ENCODE results near the gene POU2F2. TPM values are rescaled to one million over a fixed set of nuclear protein-coding genes. Genes with fewer than 3 reads are reported as not detected.

Gene POU2F2
- total and polyA plus RNA-seq, 11 donors = 0.16 to 10.1 (median 0.61) TPM

DNA sequence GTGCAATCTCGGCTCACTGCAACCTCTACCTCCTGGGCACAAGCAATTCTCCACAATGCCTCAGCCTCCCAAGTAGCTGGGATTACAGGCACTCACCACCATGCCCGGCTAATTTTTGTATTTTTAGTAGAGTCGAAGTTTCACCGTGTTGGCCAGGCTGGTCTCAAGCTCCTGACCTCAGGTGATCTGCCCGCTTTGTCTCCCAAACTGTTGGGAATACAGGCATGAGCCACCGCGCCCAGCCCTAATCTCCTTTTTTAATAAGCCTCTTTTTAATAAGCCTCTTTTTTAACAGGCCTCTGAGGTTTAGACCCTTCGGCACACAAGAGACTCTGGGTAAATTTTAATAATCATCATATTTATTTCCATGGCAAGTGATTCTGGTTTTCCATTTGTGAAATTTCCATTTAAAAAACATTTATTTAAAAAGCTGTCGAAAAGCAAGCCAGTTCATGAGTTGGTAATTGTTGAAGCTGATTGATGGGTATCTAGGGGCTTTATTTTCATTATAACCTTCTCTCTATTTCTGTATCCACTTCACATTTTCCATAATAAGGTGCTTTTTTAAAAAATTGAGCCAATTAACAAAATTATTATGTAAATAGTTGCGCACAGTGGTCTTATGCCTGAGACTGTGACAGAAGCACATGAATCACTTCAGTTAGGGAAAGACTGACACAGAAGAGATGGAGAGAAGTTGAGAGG is 11.8 kb downstream of the POU2F2 start:
- peaks cover 0 to 42% (median 0%) of the 10 kb centered on the region in 12 donors for H3K4me1 ChIP-seq
- no peak overlapping the region for H3K4me3 ChIP-seq
- DNase-seq = no peak
- H3K27ac ChIP-seq = peak overlapping the region in 1 of 12 donors; percentile 15
- peaks cover 0 to 9% (median 0%) of the 10 kb centered on the region in 9 donors for H3K27me3 ChIP-seq
- 92 to 94% (median 93%) methylated on average over 10 of the region's 10 CpGs for WGBS, 4 donors
- intact Hi-C loops (cut with DNase I) = no loop called here
- H3K36me3 ChIP-seq = peaks cover 0 to 22% (median 0%) of the 10 kb centered on the region in 9 donors
- no peak for ATAC-seq
- TF ChIP-seq POLR2A (IDR thresholded peaks at IDR 0.05) = no peak
- TF ChIP-seq, protein P1, sequence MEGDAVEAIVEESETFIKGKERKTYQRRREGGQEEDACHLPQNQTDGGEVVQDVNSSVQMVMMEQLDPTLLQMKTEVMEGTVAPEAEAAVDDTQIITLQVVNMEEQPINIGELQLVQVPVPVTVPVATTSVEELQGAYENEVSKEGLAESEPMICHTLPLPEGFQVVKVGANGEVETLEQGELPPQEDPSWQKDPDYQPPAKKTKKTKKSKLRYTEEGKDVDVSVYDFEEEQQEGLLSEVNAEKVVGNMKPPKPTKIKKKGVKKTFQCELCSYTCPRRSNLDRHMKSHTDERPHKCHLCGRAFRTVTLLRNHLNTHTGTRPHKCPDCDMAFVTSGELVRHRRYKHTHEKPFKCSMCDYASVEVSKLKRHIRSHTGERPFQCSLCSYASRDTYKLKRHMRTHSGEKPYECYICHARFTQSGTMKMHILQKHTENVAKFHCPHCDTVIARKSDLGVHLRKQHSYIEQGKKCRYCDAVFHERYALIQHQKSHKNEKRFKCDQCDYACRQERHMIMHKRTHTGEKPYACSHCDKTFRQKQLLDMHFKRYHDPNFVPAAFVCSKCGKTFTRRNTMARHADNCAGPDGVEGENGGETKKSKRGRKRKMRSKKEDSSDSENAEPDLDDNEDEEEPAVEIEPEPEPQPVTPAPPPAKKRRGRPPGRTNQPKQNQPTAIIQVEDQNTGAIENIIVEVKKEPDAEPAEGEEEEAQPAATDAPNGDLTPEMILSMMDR (IDR thresholded peaks at IDR 0.05) = no peak
- peaks cover 0 to 3% (median 0%) of the 10 kb centered on the region in 12 donors for H3K9me3 ChIP-seq

DNA sequence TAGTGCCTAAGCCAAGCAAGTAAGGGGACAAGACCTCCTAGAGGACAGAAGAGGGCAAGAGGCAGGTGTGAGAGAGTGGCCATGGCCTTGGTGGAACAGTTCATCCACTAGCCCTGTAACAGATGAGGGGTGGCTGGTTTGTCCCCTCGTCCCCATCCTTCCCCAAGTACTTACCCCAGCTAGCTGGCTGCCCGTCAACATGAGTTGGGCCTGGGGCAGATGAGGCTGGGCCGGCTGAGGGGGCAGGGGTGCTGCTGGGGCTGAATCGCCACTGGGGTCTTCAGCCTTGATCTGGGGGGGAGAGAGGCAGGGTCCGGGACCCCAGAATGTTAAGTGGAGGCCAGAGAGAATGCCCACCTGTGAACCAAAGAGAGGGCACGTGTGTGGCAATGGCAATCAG is 15.2 kb downstream of the POU2F2 start:
- intact Hi-C loops (cut with DNase I) = no loop called here
- Histone ChIP-seq H3K4me1 (peaks cover 0 to 40% (median 3%) of the 10 kb centered on the region in 12 donors), H3K27me3 (no peaks in the 10 kb centered on the region), H3K9me3 (no peaks in the 10 kb centered on the region), H3K36me3 (peaks cover 0 to 22% (median 0%) of the 10 kb centered on the region in 9 donors), H3K27ac (no peak overlapping the region), H3K4me3 (no peak overlapping the region)
- 85 to 94% (median 90%) methylated on average over 4 to 6 of the region's 6 CpGs for WGBS, 4 donors
- DNase-seq (no peak), ATAC-seq (no peak)
- TF ChIP-seq, protein P1 (IDR thresholded peaks at IDR 0.05) = no peak
- TF ChIP-seq POLR2A (IDR thresholded peaks at IDR 0.05) = no peak

DNA sequence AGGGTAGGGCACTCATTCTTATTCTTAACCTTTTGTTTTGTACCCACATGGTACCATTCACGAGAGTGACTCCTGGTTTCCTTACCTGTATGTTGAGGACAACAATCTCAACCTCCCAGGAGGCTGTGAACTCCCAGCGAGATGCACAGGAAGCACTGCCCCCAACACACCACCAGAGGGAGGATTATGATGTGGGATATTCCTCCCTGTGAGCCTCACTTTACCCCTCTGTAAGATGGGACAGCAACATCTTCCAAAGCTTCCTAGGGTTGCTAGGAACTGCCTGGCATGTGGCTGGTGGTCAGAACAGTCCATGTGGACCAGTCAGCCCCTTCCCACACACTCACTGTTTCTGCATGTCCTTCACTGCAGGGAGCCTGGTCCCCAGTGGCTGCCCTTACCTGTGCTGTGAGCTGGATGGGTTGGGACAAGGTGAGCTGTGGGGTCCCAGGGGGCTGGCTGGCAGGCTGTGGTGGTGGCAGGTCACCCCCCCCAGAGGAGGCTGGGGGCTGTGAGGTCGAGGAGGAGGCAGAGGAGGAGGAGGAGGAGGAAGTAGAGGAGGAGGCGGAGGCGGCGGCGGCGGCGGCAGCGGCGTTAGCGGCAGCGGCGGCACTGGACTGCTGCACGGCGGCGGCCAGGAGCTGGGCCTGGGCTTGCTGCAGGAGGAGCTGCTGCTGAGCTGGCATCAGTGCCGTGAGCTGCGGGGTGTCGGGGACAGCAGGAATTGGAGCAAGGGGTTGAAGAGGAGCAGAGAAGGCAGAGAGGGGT is 15.8 kb downstream of the POU2F2 start:
- 91 to 92% (median 92%) methylated on average over 20 of the region's 20 CpGs for WGBS, 4 donors
- no peaks in the 10 kb centered on the region for H3K27me3 ChIP-seq
- no peak overlapping the region for H3K27ac ChIP-seq
- H3K9me3 ChIP-seq = no peaks in the 10 kb centered on the region
- intact Hi-C loops (cut with DNase I) = no loop called here
- TF ChIP-seq, protein P1 (IDR thresholded peaks at IDR 0.05) = no peak
- no peak for TF ChIP-seq POLR2A (IDR thresholded peaks at IDR 0.05)
- H3K36me3 ChIP-seq = peaks cover 0 to 22% (median 0%) of the 10 kb centered on the region in 9 donors
- no peak overlapping the region for H3K4me3 ChIP-seq
- no peak for ATAC-seq
- peaks cover 0 to 34% (median 3%) of the 10 kb centered on the region in 12 donors for H3K4me1 ChIP-seq
- no peak for DNase-seq

DNA sequence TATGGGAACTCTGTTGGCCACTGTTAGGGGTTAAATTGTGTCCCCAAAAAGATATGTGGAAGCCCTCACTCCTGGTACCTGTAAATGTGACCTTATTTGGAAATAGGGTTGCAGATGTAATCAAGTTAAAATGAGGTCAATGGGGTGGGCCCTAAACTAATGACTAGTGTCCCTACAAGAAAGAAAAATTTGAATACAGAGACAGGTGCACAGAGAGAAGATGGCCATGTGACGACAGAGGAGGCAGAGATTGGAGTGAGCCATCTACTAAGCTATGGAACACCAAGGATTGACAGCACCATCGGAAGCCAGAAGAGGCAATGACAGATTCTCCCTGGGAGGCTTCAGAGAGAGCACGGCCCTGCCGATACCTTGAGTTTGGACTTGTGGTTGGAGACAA is 16.5 kb downstream of the POU2F2 start:
- no peaks in the 10 kb centered on the region for H3K27me3 ChIP-seq
- no peak for TF ChIP-seq POLR2A (IDR thresholded peaks at IDR 0.05)
- TF ChIP-seq, protein P1 (IDR thresholded peaks at IDR 0.05) = no peak
- intact Hi-C loops (cut with DNase I) = no loop called here
- no peaks in the 10 kb centered on the region for H3K9me3 ChIP-seq
- no peak for ATAC-seq
- no peak for DNase-seq
- no peak overlapping the region for H3K27ac ChIP-seq
- H3K36me3 ChIP-seq = peaks cover 0 to 22% (median 0%) of the 10 kb centered on the region in 9 donors
- WGBS, 4 donors = 85 to 88% (median 87%) methylated on average over 4 of the region's 4 CpGs
- no peak overlapping the region for H3K4me3 ChIP-seq
- H3K4me1 ChIP-seq = peaks cover 0 to 27% (median 3%) of the 10 kb centered on the region in 12 donors
